Measurements from ENCODE around the gene ATP11B. TPM values are rescaled to one million over a fixed set of nuclear protein-coding genes. Genes with fewer than 3 reads are reported as not detected.

The ATP11B gene
- total RNA-seq, 2 donors from 2014 or later, result 68.8 to 68.9 TPM

- H3K4me1 ChIP-seq (ENCODE audit: control insufficient read depth in 1 of 2, low read depth in 2 of 2), result no peaks in the 10 kb centered on the region
- no peaks in the 10 kb centered on the region for H3K9me3 ChIP-seq
- H3K27ac ChIP-seq, result no peak overlapping the region
- H3K4me3 ChIP-seq, result no peak overlapping the region
- peaks cover 15% of the 10 kb centered on the region for H3K36me3 ChIP-seq
- DNase-seq (ENCODE audit: low spot score) (no peak), ATAC-seq (ENCODE audit: insufficient number of reproducible peaks, low FRiP score, low read depth) (no peak)
- TF ChIP-seq, protein P1, sequence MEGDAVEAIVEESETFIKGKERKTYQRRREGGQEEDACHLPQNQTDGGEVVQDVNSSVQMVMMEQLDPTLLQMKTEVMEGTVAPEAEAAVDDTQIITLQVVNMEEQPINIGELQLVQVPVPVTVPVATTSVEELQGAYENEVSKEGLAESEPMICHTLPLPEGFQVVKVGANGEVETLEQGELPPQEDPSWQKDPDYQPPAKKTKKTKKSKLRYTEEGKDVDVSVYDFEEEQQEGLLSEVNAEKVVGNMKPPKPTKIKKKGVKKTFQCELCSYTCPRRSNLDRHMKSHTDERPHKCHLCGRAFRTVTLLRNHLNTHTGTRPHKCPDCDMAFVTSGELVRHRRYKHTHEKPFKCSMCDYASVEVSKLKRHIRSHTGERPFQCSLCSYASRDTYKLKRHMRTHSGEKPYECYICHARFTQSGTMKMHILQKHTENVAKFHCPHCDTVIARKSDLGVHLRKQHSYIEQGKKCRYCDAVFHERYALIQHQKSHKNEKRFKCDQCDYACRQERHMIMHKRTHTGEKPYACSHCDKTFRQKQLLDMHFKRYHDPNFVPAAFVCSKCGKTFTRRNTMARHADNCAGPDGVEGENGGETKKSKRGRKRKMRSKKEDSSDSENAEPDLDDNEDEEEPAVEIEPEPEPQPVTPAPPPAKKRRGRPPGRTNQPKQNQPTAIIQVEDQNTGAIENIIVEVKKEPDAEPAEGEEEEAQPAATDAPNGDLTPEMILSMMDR (IDR thresholded peaks at IDR 0.05), result no peak
- no peaks in the 10 kb centered on the region for H3K27me3 ChIP-seq (replicated peaks; ENCODE audit: insufficient read depth)
Observed at GRCh38 chr3:182948305-182948704, 155.0 kb downstream of the ATP11B start.

- peaks cover 15% of the 10 kb centered on the region for H3K36me3 ChIP-seq
- H3K4me1 ChIP-seq (ENCODE audit: control insufficient read depth in 1 of 2, low read depth in 2 of 2), result no peaks in the 10 kb centered on the region
- H3K4me3 ChIP-seq, result no peak overlapping the region
- no peak for DNase-seq (ENCODE audit: low spot score)
- no peaks in the 10 kb centered on the region for H3K9me3 ChIP-seq
- no peaks in the 10 kb centered on the region for H3K27me3 ChIP-seq (replicated peaks; ENCODE audit: insufficient read depth)
- TF ChIP-seq, protein P1 (IDR thresholded peaks at IDR 0.05), result no peak
- H3K27ac ChIP-seq, result no peak overlapping the region
- ATAC-seq (ENCODE audit: insufficient number of reproducible peaks, low FRiP score, low read depth), result no peak
Observed at GRCh38 chr3:182949688-182950087, 156.4 kb downstream of the ATP11B start.

DNA sequence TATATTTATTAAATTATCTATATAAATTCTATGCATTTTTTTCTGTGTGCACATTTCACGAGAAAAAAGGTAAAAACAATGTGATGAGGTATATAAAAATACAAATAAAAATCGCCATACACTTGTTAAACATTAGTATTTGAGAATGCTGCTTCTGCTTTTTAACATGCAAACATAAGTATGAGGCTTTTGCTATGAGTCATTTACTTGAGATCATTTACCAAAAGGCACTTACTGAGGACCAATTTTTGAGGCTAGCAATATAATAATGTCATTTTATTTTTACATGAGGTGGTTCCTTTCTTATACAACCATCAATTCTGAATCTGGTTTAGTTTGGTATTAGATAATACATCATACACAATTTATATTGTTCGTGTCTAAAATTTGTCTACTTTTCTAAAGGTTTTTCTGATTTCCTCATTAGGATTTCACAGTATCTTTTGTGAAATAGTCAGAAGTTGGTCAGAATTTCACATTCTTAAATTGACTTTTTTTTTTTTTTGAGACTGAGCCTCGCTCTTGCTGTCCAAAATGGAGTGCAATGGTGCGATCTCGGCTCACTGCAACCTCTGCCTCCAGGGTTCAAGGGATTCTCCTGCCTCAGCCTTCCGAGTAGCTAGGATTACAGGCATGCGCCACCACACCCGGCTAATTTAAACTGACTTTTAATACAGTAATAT, 161.4 kb downstream of the ATP11B start:
- ATAC-seq (ENCODE audit: insufficient number of reproducible peaks, low FRiP score, low read depth) (no peak), DNase-seq (ENCODE audit: low spot score) (no peak)
- no peak overlapping the region for H3K4me3 ChIP-seq

GRCh38 chr3:182957226-182957625, 163.9 kb downstream of the ATP11B start:
- ATAC-seq (ENCODE audit: insufficient number of reproducible peaks, low FRiP score, low read depth) (no peak), DNase-seq (ENCODE audit: low spot score) (no peak)
- H3K4me3 ChIP-seq, result no peak overlapping the region
- peaks cover 8% of the 10 kb centered on the region for H3K36me3 ChIP-seq
- H3K27ac ChIP-seq, result no peak overlapping the region
- peaks cover 0 to 7% of the 10 kb centered on the region in 2 donors for H3K4me1 ChIP-seq (ENCODE audit: control insufficient read depth in 1 of 2, low read depth in 2 of 2)
- H3K9me3 ChIP-seq, result no peaks in the 10 kb centered on the region
- H3K27me3 ChIP-seq (replicated peaks; ENCODE audit: insufficient read depth), result no peaks in the 10 kb centered on the region
- TF ChIP-seq, protein P1 (IDR thresholded peaks at IDR 0.05), result no peak

More for the DNA sequence above, 161.4 kb downstream of the ATP11B start:
- peaks cover 8% of the 10 kb centered on the region for H3K36me3 ChIP-seq
- TF ChIP-seq, protein P1 (IDR thresholded peaks at IDR 0.05), result no peak
- no peak overlapping the region for H3K27ac ChIP-seq
- H3K27me3 ChIP-seq (replicated peaks; ENCODE audit: insufficient read depth), result no peaks in the 10 kb centered on the region
- no peaks in the 10 kb centered on the region for H3K4me1 ChIP-seq (ENCODE audit: control insufficient read depth in 1 of 2, low read depth in 2 of 2)
- H3K9me3 ChIP-seq, result no peaks in the 10 kb centered on the region

GRCh38 chr3:182957676-182958266, 164.5 kb downstream of the ATP11B start:
- TF ChIP-seq, protein P1 (IDR thresholded peaks at IDR 0.05), result no peak

More at GRCh38 chr3:182957676-182958266, 164.5 kb downstream of the ATP11B start:
- Histone ChIP-seq H3K9me3 (no peaks in the 10 kb centered on the region), H3K4me1 (ENCODE audit: control insufficient read depth in 1 of 2, low read depth in 2 of 2) (peaks cover 0 to 13% of the 10 kb centered on the region in 2 donors), H3K36me3 (peaks cover 4% of the 10 kb centered on the region), H3K4me3 (no peak overlapping the region), H3K27me3 (replicated peaks; ENCODE audit: insufficient read depth) (no peaks in the 10 kb centered on the region), H3K27ac (no peak overlapping the region)
- DNase-seq (ENCODE audit: low spot score) (no peak), ATAC-seq (ENCODE audit: insufficient number of reproducible peaks, low FRiP score, low read depth) (no peak)

Data from thoracic aorta (tissue), 2 donors.